GM19099 (cell line): ENCODE data around the gene PITX2.

ENCODE experiments used
- POLR2A ChIP-seq: IDR thresholded peaks from 3 replicates; pipeline ENCODE4 v1.6.1; 2011; ENCODE audit warnings: low read depth; ENCODE audit not compliant: insufficient read length; ENCODE audit errors: extremely low read depth

PITX2 gene

GRCh38 chr4:110631584-110632505 lies 9.0 kb upstream of the PITX2 start:
- TF ChIP-seq POLR2A: no peak

GRCh38 chr4:110630688-110631402 lies 8.0 kb upstream of the PITX2 start:
- no peak for TF ChIP-seq POLR2A

DNA sequence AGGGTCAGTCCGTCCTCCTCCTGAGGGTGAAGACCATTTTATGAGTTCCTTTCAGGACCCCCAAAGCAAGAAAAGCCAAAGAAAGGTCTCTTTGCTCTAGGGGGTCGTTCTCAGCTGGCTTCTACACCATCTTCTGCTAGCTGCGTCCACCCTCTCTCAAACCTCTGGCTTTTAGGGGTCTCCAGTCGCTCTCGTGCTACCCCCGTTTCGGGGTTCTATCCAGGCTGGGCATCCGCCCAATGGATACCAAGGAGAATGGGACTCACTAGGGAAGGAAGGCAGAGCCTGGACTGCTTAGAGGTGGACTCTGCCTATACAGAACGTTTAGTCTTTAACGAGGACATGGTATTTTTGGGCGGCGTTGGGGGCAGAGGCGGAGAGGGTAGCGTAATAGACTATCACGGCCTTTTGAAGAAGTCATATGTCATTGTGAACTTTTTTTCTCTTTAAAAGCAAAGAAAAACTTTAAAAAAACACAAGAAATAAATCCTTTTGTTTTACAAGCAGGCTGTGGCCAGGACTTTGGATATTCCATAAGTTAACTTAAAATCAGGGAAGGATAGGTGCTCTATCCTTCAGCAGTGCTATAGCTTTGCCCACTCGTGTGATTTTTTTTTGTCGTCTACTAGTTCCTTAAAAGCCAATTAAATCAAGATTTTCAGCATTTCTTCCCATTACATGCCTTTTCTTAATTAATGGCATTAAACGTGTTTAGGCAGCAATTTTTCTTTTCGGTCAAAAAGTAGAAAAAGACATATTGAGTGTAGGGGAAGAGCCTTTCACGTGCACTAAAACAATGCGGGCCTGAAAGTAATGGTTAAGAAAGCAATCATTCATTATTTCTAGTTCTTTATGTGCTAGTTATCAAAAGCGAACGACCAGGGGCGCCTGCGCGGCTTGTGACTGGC lies 7.2 kb upstream of the PITX2 start:
- TF ChIP-seq POLR2A: no peak

DNA sequence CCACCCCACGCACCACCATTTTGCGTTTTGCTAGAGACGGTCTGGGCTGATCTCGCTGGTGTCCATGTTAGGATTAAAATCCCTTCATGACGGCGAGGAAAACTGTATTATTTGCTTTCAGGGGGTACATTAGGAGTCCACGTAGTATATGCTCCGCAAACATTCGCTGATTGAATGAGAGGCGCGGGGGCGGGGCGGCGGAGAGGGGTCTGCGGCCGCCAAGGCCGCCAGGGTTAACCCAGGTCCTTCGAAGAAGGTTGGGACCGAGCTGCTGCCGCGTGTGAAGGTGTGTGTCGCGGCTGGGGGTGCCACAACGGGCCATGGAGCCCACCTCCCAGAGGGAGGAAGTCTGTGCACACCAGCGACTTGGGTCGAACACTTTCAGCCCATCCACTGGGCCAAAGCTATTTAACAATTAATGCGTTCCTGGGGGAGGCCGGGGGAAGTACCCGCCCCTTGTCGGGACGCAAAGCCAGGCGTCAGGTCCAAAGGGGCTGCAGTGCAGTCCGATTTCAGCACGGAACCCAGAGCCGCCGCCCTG lies 6.4 kb upstream of the PITX2 start:
- TF ChIP-seq POLR2A: no peak

GRCh38 chr4:110628663-110629213 lies 5.9 kb upstream of the PITX2 start:
- TF ChIP-seq POLR2A: no peak

GRCh38 chr4:110627977-110628662 lies 5.2 kb upstream of the PITX2 start:
- TF ChIP-seq POLR2A: no peak

- TF ChIP-seq POLR2A: no peak
Measured at GRCh38 chr4:110626532-110627153, 3.8 kb upstream of the PITX2 start.

DNA sequence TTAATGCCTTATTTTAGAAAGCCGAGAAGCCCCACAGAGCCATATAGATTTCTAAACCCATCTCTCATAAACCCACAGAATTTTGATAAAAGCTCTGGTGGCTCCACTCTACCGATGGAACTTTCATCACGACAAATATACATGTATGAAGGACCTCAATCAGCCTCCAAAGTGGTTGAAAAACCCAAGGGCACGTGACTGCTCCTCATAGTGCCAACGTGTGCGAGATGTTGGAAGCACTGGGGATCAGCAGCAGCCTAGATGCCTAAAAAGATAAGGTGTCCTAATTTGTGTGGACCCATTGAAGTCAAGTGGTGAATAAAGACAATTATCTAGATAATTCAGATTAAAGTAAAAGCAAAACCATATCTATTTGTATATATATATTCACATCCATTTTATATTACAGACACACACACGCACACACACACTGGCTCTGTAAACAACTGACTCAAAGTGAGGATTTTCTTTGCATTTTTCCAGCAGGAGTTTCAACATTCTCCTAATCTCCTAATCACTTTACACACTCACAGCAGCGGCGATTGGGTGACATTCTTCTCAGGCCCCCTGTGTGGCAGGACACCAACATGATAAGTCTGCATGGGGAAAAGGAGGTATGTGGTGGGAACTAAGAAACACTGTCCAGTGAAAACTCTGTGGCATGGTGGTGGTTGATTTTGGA lies 2.8 kb upstream of the PITX2 start:
- no peak for TF ChIP-seq POLR2A

DNA sequence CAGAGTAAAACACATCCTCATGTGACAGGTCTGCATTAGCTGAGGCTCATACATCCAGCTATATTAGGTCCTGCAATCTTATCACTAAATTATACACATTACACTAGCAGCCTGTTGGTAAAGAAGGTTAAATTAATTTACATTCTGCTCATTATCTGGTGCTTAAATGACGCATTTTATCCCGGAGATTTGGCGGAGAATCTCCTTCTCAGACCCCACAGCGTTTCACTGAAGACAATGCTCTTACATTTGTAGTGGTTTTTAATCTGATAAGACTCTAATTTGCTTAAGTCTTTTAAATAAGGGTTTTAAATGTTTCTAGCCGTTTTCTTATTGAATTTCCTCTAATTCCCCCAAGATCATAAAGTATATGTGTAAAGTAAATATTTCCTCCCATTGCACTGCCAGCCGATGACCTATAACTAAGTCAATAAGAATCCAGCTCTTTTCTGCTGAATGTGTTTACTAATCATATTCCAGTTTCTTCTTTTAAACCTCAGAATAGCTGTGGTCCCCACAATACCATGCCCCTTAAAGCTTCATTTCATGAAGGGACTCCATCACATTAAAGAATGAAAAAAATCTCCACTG lies 2.1 kb upstream of the PITX2 start:
- no peak for TF ChIP-seq POLR2A

- TF ChIP-seq POLR2A: no peak
Measured at GRCh38 chr4:110624398-110624780, 1.5 kb upstream of the PITX2 start.

GRCh38 chr4:110623718-110624397 lies 981 bp upstream of the PITX2 start:
- no peak for TF ChIP-seq POLR2A

DNA sequence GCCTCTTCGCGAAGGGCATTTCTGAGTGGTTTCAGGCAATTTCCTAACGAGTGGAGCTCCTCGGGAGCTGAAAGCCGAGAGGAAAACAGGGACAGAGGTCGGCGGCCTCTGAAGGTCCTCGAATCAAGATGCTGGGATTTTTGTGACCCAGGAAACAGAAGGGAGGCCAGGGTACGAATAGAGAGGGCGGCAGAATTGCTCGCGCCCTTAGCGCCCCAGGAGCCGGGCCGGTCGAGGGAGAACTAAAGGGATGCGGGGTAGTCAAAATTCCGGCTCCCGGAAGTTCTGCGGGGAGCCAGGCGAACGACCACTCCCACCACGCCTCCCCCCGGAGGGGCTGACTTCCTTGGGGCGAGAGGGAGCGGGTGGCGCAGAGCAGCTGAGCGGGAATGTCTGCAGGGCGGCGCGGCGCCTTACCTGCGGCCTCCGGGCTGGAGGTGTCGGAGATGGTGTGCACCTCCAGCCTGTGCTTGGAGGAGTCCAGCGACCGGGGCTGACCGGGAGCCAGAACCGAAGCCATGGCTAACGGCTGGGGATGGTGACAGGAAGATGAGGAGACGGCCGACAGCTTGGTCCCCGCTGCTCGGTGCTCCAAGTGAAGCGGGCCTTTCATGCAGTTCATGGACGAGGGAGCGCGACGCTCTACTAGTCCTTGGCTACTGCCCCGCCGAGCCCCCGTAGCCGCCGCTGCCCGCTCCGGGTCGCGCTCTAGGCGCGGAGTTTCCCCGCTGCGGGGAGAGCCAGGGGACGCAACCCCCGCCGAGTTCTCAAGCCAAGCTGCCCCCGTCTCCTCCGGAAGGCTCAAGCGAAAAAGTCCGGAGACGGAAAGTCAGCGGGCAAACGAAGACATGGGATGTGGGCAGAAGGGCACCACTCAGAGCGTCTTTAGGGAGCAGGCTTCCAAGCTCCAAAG lies 782 bp downstream of the PITX2 start:
- no peak for TF ChIP-seq POLR2A
